H1 (cell line): Measurements from ENCODE around the gene COPZ2. TPM values are rescaled to one million over a fixed set of nuclear protein-coding genes. Genes with fewer than 3 reads are reported as not detected.

Experiments
- CBX8 ChIP-seq: fragments of 300-800, 300-1000 bp; sonication (generic); IDR thresholded peaks from 2 replicates; pipeline ENCODE4 v1.7.1; 2016; ENCODE audit warnings: low read depth, low read length, borderline replicate concordance
- KDM5A ChIP-seq: fragments of 200-600 bp; IDR thresholded peaks from 2 replicates; pipeline ENCODE4 v1.7.1; 2012; ENCODE audit warnings: mild to moderate bottlenecking, low read length, inconsistent platforms, mixed read lengths
- MAFK ChIP-seq: IDR thresholded peaks from 2 replicates; pipeline ENCODE4 v1.6.1; 2012; ENCODE audit warnings: low read depth, mild to moderate bottlenecking, improper control_type of control experiment, low read length
- polyA plus RNA-seq, 7 experiments: library from polyadenylated mRNA; depleted of rRNA in 3 of 7; stranded (reverse) in 5 of 7; unstranded in 2 of 7; fragments of >200 nt in 5 of 7; fragments of 200-250 nt in 2 of 7; gene quantifications; 1 replicate in 5 of 7; 2 replicates in 1 of 7; 4 replicates in 1 of 7; pipeline versions ENCODE4 v1.2.1 to v1.2.3, GENCODE V29; 2011 to 2013; ENCODE audit warnings: missing spikeins in 2 of 7, mixed read lengths in 2 of 7
- total RNA-seq: library from RNA; stranded (reverse); fragmentation: NEBNext Ultra II Directional; extraction: Animal tissue kit (Norgen Biotek cat#: 25700); gene quantifications from 2 replicates; pipeline ENCODE4 v1.2.1, GENCODE V29; 2021

COPZ2 gene
- total and polyA plus RNA-seq, 2 of the 8 experiments (the other 6 are each of a cell fraction or from before 2014, with no cell fraction given): 0.24 TPM; not detected in 1

GRCh38 chr17:48064638-48065037 is 27.0 kb upstream of the COPZ2 start (continued):
- TF ChIP-seq CBX8: no peak
- TF ChIP-seq MAFK: no peak
- no peak for TF ChIP-seq KDM5A
- TF ChIP-seq, all 59 proteins: peak for 2
